K562 (cell line): ENCODE data around the gene SHISA2. TPM values are rescaled to one million over a fixed set of nuclear protein-coding genes. Genes with fewer than 3 reads are reported as not detected.

Source experiments
- BRF1 ChIP-seq: IDR thresholded peaks from 3 replicates; pipeline ENCODE4 v1.6.1; 2011; ENCODE audit warnings: borderline replicate concordance, mild to moderate bottlenecking; ENCODE audit not compliant: insufficient read length; ENCODE audit errors: extremely low read depth
- ZBTB11 ChIP-seq, 3 experiments: fragments of 200-800 bp in 1 of 3; fragments of 250-450 bp in 1 of 3; fragments of 450-650 bp in 1 of 3; sonication (Bioruptor Pico) in 1 of 3; sonication (Bioruptor generic) in 1 of 3; formaldehyde crosslinking in 1 of 3; IDR thresholded peaks; 2 replicates each; pipeline versions ENCODE4 v1.6.1 to v1.8.0; 2016 to 2022; ENCODE audit warnings: mild to moderate bottlenecking in 2 of 3, missing genetic modification characterization in 2 of 3, missing compliant biosample characterization in 1 of 3, moderate library complexity in 1 of 3
- ZFP30 ChIP-seq: fragments of 250-450 bp; sonication (Bioruptor Pico); IDR thresholded peaks from 2 replicates; pipeline ENCODE4 v1.8.0; 2022; ENCODE audit warnings: moderate library complexity, mild to moderate bottlenecking, inconsistent platforms, borderline replicate concordance
- polyA plus RNA-seq, 8 experiments: library from polyadenylated mRNA; depleted of rRNA in 4 of 8; stranded (reverse) in 5 of 8; unstranded in 3 of 8; fragments of >200 nt; fragmentation: Nextera tagmentation in 2 of 8; fragmentation: Illumina TruSeq in 1 of 8; extraction: Ambion mirVana in 2 of 8; extraction: Trizol in 1 of 8; gene quantifications; 2 replicates each; pipeline versions ENCODE4 v1.2.1 to v1.2.3, GENCODE V29; 2011 to 2014; ENCODE audit warnings: inconsistent platforms in 1 of 8, missing spikeins in 1 of 8
- total RNA-seq, 7 experiments: library from RNA; depleted of rRNA in 6 of 7; stranded (reverse); fragments of >200 nt in 6 of 7; fragmentation: Illumina TruSeq in 2 of 7; extraction: Trizol in 2 of 7; gene quantifications; 2 replicates each; pipeline versions ENCODE4 v1.2.1 to v1.2.3, GENCODE V29; 2011 to 2021; ENCODE audit warnings: low replicate concordance in 1 of 7

Gene SHISA2
- total and polyA plus RNA-seq, 9 of the 15 experiments (the other 6 are each of a cell fraction or from before 2014, with no cell fraction given), result not detected

- TF ChIP-seq ZFP30 (CRISPR knock-in tag), result no peak
- no peak for TF ChIP-seq ZBTB11 (CRISPR knock-in tag; IDR thresholded peaks at IDR 0.05)
- no peak for TF ChIP-seq BRF1
These were observed 44.3 kb downstream of the SHISA2 start (continued) for GRCh38 chr13:26007261-26008125.

Other genes with a start within 250 kb of the SHISA2 start
- gene RNF6, start 170.3 kb upstream of the SHISA2 start, total RNA-seq (2014; rRNA removed), result 16.6 and 19.2 TPM in 2 replicates
- gene RNF6, start 170.3 kb upstream of the SHISA2 start, total RNA-seq (2014; rRNA removed; fragmentation: Illumina TruSeq; extraction: Trizol), result 29.1 and 33.7 TPM in 2 replicates
- gene RNF6, start 170.3 kb upstream of the SHISA2 start, total RNA-seq (2015; rRNA removed; fragmentation: Illumina TruSeq; extraction: Trizol), result 30.7 and 31.4 TPM in 2 replicates
- gene RNF6, start 170.3 kb upstream of the SHISA2 start, total RNA-seq (2021), result 19.5 and 22.3 TPM in 2 replicates
- gene RNF6, start 170.3 kb upstream of the SHISA2 start, polyA plus RNA-seq (2011; rRNA removed), result 17.2 and 22.7 TPM in 2 replicates
- 20.3 and 23.3 TPM in 2 replicates for gene RNF6, start 170.3 kb upstream of the SHISA2 start, polyA plus RNA-seq (2014; fragmentation: Illumina TruSeq; extraction: Trizol)
- 10 to 100 TPM; 12.0 to 12.9 TPM for gene RNF6, start 170.3 kb upstream of the SHISA2 start, polyA plus RNA-seq (2014; fragmentation: Nextera tagmentation; extraction: Ambion mirVana)
- gene RNF6, start 170.3 kb upstream of the SHISA2 start, polyA plus RNA-seq (2014; rRNA removed), result 15.1 and 16.7 TPM in 2 replicates
- 14.4 and 16.0 TPM in 2 replicates for gene CDK8, start 202.1 kb upstream of the SHISA2 start, total RNA-seq (2014; rRNA removed)
- gene CDK8, start 202.1 kb upstream of the SHISA2 start, total RNA-seq (2014; rRNA removed; fragmentation: Illumina TruSeq; extraction: Trizol), result 20.3 and 21.2 TPM in 2 replicates
- 20.3 and 20.9 TPM in 2 replicates for gene CDK8, start 202.1 kb upstream of the SHISA2 start, total RNA-seq (2015; rRNA removed; fragmentation: Illumina TruSeq; extraction: Trizol)
- gene CDK8, start 202.1 kb upstream of the SHISA2 start, total RNA-seq (2021), result 21.6 and 24.2 TPM in 2 replicates
- 24.9 and 26.5 TPM in 2 replicates for gene CDK8, start 202.1 kb upstream of the SHISA2 start, polyA plus RNA-seq (2011; rRNA removed)
- 26.7 and 33.7 TPM in 2 replicates for gene CDK8, start 202.1 kb upstream of the SHISA2 start, polyA plus RNA-seq (2014; fragmentation: Illumina TruSeq; extraction: Trizol)
- gene CDK8, start 202.1 kb upstream of the SHISA2 start, polyA plus RNA-seq (2014; fragmentation: Nextera tagmentation; extraction: Ambion mirVana), result 10 to 100 TPM; 11.3 to 14.7 TPM
- 16.9 and 20.3 TPM in 2 replicates for gene CDK8, start 202.1 kb upstream of the SHISA2 start, polyA plus RNA-seq (2014; rRNA removed)